ENCODE data around the gene RAB5B.

Gene RAB5B

GRCh38 chr12:56028511-56029165, 54.8 kb downstream of the RAB5B start:
- no peak for DNase-seq
- Histone ChIP-seq H2AK5ac (ENCODE audit: low read length, severe bottlenecking) (no peak overlapping the region), H3K79me1 (replicated peaks; ENCODE audit: low read length, poor library complexity, severe bottlenecking) (peaks cover 8% of the 10 kb centered on the region)

GRCh38 chr12:56029166-56029519, 55.3 kb downstream of the RAB5B start:
- Histone ChIP-seq H4K91ac (ENCODE audit: low read length) (no peak overlapping the region), H4K8ac (ENCODE audit: low read length) (no peak overlapping the region), H2BK120ac (ENCODE audit: low read depth, low read length) (no peak overlapping the region), H3K18ac (ENCODE audit: low read depth in 1 of 2, low read length in 2 of 2) (no peak overlapping the region), H3K4me1 (ENCODE audit: control insufficient read depth, insufficient read depth, low read depth, low read length) (no peaks in the 10 kb centered on the region), H3K9me3 (ENCODE audit: control insufficient read depth, low read length) (no peaks in the 10 kb centered on the region), H3K27me3 (ENCODE audit: control insufficient read depth in 1 of 2, insufficient read depth in 1 of 2, low read length in 2 of 2) (no peaks in the 10 kb centered on the region), H2AK5ac (ENCODE audit: low read length, severe bottlenecking) (no peak overlapping the region), H3K14ac (ENCODE audit: low read length in 2 of 2) (no peak overlapping the region), H3K4me3 (ENCODE audit: insufficient read depth in 1 of 2, low read depth in 1 of 2, low read length in 2 of 2) (peak overlapping the region in 1 of 2 experiments; percentile 4), H2AFZ (ENCODE audit: low read depth, low read length) (no peak overlapping the region), H2BK15ac (ENCODE audit: low read depth, poor library complexity, severe bottlenecking) (no peak overlapping the region), H3K9ac (ENCODE audit: low read length) (peak overlapping the region; percentile 74), H3K4ac (ENCODE audit: low read depth in 1 of 2, low read length in 2 of 2) (no peak overlapping the region), H3K27ac (ENCODE audit: low read length, poor library complexity, severe bottlenecking) (no peak overlapping the region), H3K79me1 (replicated peaks; ENCODE audit: low read length, poor library complexity, severe bottlenecking) (peaks cover 8% of the 10 kb centered on the region), H3K4me2 (ENCODE audit: low read length, poor library complexity, severe bottlenecking) (no peak overlapping the region), H2BK12ac (ENCODE audit: low read length in 2 of 2) (no peak overlapping the region), H2BK5ac (ENCODE audit: low read depth, low read length, poor library complexity, severe bottlenecking) (no peak overlapping the region), H3K23ac (ENCODE audit: low read length in 2 of 2) (no peak overlapping the region), H3K36me3 (ENCODE audit: control insufficient read depth in 1 of 2, insufficient read depth in 2 of 2, low read depth in 1 of 2, low read length in 2 of 2) (peaks cover 45 to 50% of the 10 kb centered on the region in 2 experiments)
- DNase-seq: no peak

More at GRCh38 chr12:56028511-56029165, 54.8 kb downstream of the RAB5B start:
- Histone ChIP-seq H2BK5ac (ENCODE audit: low read depth, low read length, poor library complexity, severe bottlenecking) (no peak overlapping the region), H3K9me3 (ENCODE audit: control insufficient read depth, low read length) (no peaks in the 10 kb centered on the region), H3K23ac (ENCODE audit: low read length in 2 of 2) (no peak overlapping the region), H4K91ac (ENCODE audit: low read length) (no peak overlapping the region), H3K18ac (ENCODE audit: low read depth in 1 of 2, low read length in 2 of 2) (no peak overlapping the region), H3K4me3 (ENCODE audit: insufficient read depth in 1 of 2, low read depth in 1 of 2, low read length in 2 of 2) (peak overlapping the region in 1 of 2 experiments; percentile 3), H3K27ac (ENCODE audit: low read length, poor library complexity, severe bottlenecking) (no peak overlapping the region), H3K4me1 (ENCODE audit: control insufficient read depth, insufficient read depth, low read depth, low read length) (no peaks in the 10 kb centered on the region), H3K36me3 (ENCODE audit: control insufficient read depth in 1 of 2, insufficient read depth in 2 of 2, low read depth in 1 of 2, low read length in 2 of 2) (peaks cover 47 to 49% of the 10 kb centered on the region in 2 experiments), H2AFZ (ENCODE audit: low read depth, low read length) (no peak overlapping the region), H4K8ac (ENCODE audit: low read length) (no peak overlapping the region), H2BK15ac (ENCODE audit: low read depth, poor library complexity, severe bottlenecking) (no peak overlapping the region), H2BK12ac (ENCODE audit: low read length in 2 of 2) (no peak overlapping the region), H3K4me2 (ENCODE audit: low read length, poor library complexity, severe bottlenecking) (no peak overlapping the region), H3K9ac (ENCODE audit: low read length) (peak overlapping the region; percentile 74), H3K27me3 (ENCODE audit: control insufficient read depth in 1 of 2, insufficient read depth in 1 of 2, low read length in 2 of 2) (no peaks in the 10 kb centered on the region), H3K4ac (ENCODE audit: low read depth in 1 of 2, low read length in 2 of 2) (no peak overlapping the region), H3K14ac (ENCODE audit: low read length in 2 of 2) (no peak overlapping the region), H2BK120ac (ENCODE audit: low read depth, low read length) (no peak overlapping the region)
- 78% methylated on average over 5 of the region's 5 CpGs for WGBS

GRCh38 chr12:56029666-56030293, 55.9 kb downstream of the RAB5B start:
- Histone ChIP-seq H2AK5ac (ENCODE audit: low read length, severe bottlenecking) (no peak overlapping the region), H2BK12ac (ENCODE audit: low read length in 2 of 2) (no peak overlapping the region), H3K27me3 (ENCODE audit: control insufficient read depth in 1 of 2, insufficient read depth in 1 of 2, low read length in 2 of 2) (no peaks in the 10 kb centered on the region), H2BK5ac (ENCODE audit: low read depth, low read length, poor library complexity, severe bottlenecking) (no peak overlapping the region), H3K14ac (ENCODE audit: low read length in 2 of 2) (no peak overlapping the region), H3K4ac (ENCODE audit: low read depth in 1 of 2, low read length in 2 of 2) (no peak overlapping the region), H2BK120ac (ENCODE audit: low read depth, low read length) (no peak overlapping the region), H3K18ac (ENCODE audit: low read depth in 1 of 2, low read length in 2 of 2) (no peak overlapping the region), H3K4me1 (ENCODE audit: control insufficient read depth, insufficient read depth, low read depth, low read length) (no peaks in the 10 kb centered on the region), H4K8ac (ENCODE audit: low read length) (no peak overlapping the region), H3K23ac (ENCODE audit: low read length in 2 of 2) (no peak overlapping the region), H3K27ac (ENCODE audit: low read length, poor library complexity, severe bottlenecking) (no peak overlapping the region), H2BK15ac (ENCODE audit: low read depth, poor library complexity, severe bottlenecking) (no peak overlapping the region), H3K4me2 (ENCODE audit: low read length, poor library complexity, severe bottlenecking) (no peak overlapping the region), H3K9ac (ENCODE audit: low read length) (peak overlapping the region; percentile 74), H3K4me3 (ENCODE audit: insufficient read depth in 1 of 2, low read depth in 1 of 2, low read length in 2 of 2) (peak overlapping the region in 1 of 2 experiments; percentile 4), H3K9me3 (ENCODE audit: control insufficient read depth, low read length) (no peaks in the 10 kb centered on the region), H3K36me3 (ENCODE audit: control insufficient read depth in 1 of 2, insufficient read depth in 2 of 2, low read depth in 1 of 2, low read length in 2 of 2) (peaks cover 48 to 51% of the 10 kb centered on the region in 2 experiments), H3K79me1 (replicated peaks; ENCODE audit: low read length, poor library complexity, severe bottlenecking) (peaks cover 6% of the 10 kb centered on the region), H4K91ac (ENCODE audit: low read length) (no peak overlapping the region), H2AFZ (ENCODE audit: low read depth, low read length) (no peak overlapping the region)
- DNase-seq: peak; percentile 72
- 95% methylated on average over 5 of the region's 6 CpGs for WGBS

GRCh38 chr12:56031987-56032386, 58.1 kb downstream of the RAB5B start:
- Histone ChIP-seq H3K4me2 (ENCODE audit: low read length, poor library complexity, severe bottlenecking) (no peak overlapping the region), H3K27ac (ENCODE audit: low read length, poor library complexity, severe bottlenecking) (no peak overlapping the region), H3K18ac (ENCODE audit: low read depth in 1 of 2, low read length in 2 of 2) (no peak overlapping the region), H2AK5ac (ENCODE audit: low read length, severe bottlenecking) (no peak overlapping the region), H3K27me3 (ENCODE audit: control insufficient read depth in 1 of 2, insufficient read depth in 1 of 2, low read length in 2 of 2) (no peaks in the 10 kb centered on the region), H2BK5ac (ENCODE audit: low read depth, low read length, poor library complexity, severe bottlenecking) (no peak overlapping the region), H3K4me3 (ENCODE audit: insufficient read depth in 1 of 2, low read depth in 1 of 2, low read length in 2 of 2) (no peak overlapping the region), H3K36me3 (ENCODE audit: control insufficient read depth in 1 of 2, insufficient read depth in 2 of 2, low read depth in 1 of 2, low read length in 2 of 2) (peaks cover 46 to 50% of the 10 kb centered on the region in 2 experiments), H3K79me1 (replicated peaks; ENCODE audit: low read length, poor library complexity, severe bottlenecking) (peaks cover 2% of the 10 kb centered on the region), H3K9ac (ENCODE audit: low read length) (no peak overlapping the region), H2BK12ac (ENCODE audit: low read length in 2 of 2) (no peak overlapping the region), H3K9me3 (ENCODE audit: control insufficient read depth, low read length) (no peaks in the 10 kb centered on the region), H2BK120ac (ENCODE audit: low read depth, low read length) (no peak overlapping the region), H3K4me1 (ENCODE audit: control insufficient read depth, insufficient read depth, low read depth, low read length) (no peaks in the 10 kb centered on the region), H4K8ac (ENCODE audit: low read length) (no peak overlapping the region), H4K91ac (ENCODE audit: low read length) (no peak overlapping the region), H2AFZ (ENCODE audit: low read depth, low read length) (no peak overlapping the region), H3K23ac (ENCODE audit: low read length in 2 of 2) (no peak overlapping the region), H3K4ac (ENCODE audit: low read depth in 1 of 2, low read length in 2 of 2) (no peak overlapping the region), H2BK15ac (ENCODE audit: low read depth, poor library complexity, severe bottlenecking) (no peak overlapping the region), H3K14ac (ENCODE audit: low read length in 2 of 2) (no peak overlapping the region)
- no peak for DNase-seq
- WGBS: 90% methylated on average over 1 of the region's 1 CpG

All from mesenchymal stem cell (in vitro differentiated cells and primary cell).